SK-N-SH treated with all-trans-retinoic acid at 6 μM for 48 hours (cell line): ENCODE measurements around the gene OR4C45.

ENCODE experiments used
- ARNTL ChIP-seq: fragments of 450-650 bp; formaldehyde crosslinking; IDR thresholded peaks from 2 replicates; pipeline ENCODE4 v1.5.0; 2020; ENCODE audit warnings: low read depth, mild to moderate bottlenecking, moderate library complexity, borderline replicate concordance
- OSR1 ChIP-seq: fragments of 250-450 bp; sonication (Bioruptor Pico); IDR thresholded peaks from 2 replicates; pipeline ENCODE4 v1.8.0; 2022; ENCODE audit warnings: moderate library complexity, mild to moderate bottlenecking, inconsistent platforms
- SNAI2 ChIP-seq: fragments of 250-450 bp; sonication (Bioruptor Pico); IDR thresholded peaks from 2 replicates; pipeline ENCODE4 v1.5.0; 2020; ENCODE audit warnings: mild to moderate bottlenecking, moderate library complexity
- TOX ChIP-seq: fragments of 250-450 bp; sonication (Bioruptor Pico); IDR thresholded peaks from 2 replicates; pipeline ENCODE4 v1.8.0; 2021; ENCODE audit warnings: mild to moderate bottlenecking, moderate library complexity, borderline replicate concordance
- ZC3H10 ChIP-seq: fragments of 250-450 bp; sonication (Bioruptor Pico); IDR thresholded peaks from 2 replicates; pipeline ENCODE4 v1.5.1; 2021; ENCODE audit warnings: mild to moderate bottlenecking, moderate library complexity
- ZFP3 ChIP-seq: fragments of 250-450 bp; sonication (Bioruptor Pico); IDR thresholded peaks from 2 replicates; pipeline ENCODE4 v1.5.0; 2020; ENCODE audit warnings: mild to moderate bottlenecking, moderate library complexity
- ZFP30 ChIP-seq: fragments of 450-650 bp; formaldehyde crosslinking; IDR thresholded peaks from 2 replicates; pipeline ENCODE4 v1.5.0; 2022; ENCODE audit warnings: mild to moderate bottlenecking, moderate library complexity
- ZNF70 ChIP-seq: fragments of 450-650 bp; formaldehyde crosslinking; IDR thresholded peaks from 2 replicates; pipeline ENCODE4 v1.5.0; 2020; ENCODE audit warnings: mild to moderate bottlenecking, moderate library complexity
- TF ChIP-seq, protein P1 (sequence below): fragments of 250-450 bp; sonication (Bioruptor Pico); IDR thresholded peaks from 2 replicates; pipeline ENCODE4 v1.8.0; 2021; ENCODE audit warnings: low read depth, mild to moderate bottlenecking, moderate library complexity, borderline replicate concordance
- TF ChIP-seq, protein P2 (sequence below): fragments of 250-450 bp; sonication (Bioruptor Pico); IDR thresholded peaks from 2 replicates; pipeline ENCODE4 v1.5.1; 2020; ENCODE audit warnings: low read depth, mild to moderate bottlenecking, moderate library complexity
- TF ChIP-seq, protein P3 (sequence below): fragments of 250-450 bp; sonication (Bioruptor Pico); IDR thresholded peaks from 2 replicates; pipeline ENCODE4 v1.8.0; 2020; ENCODE audit warnings: mild to moderate bottlenecking, moderate library complexity, borderline replicate concordance

DNA sequence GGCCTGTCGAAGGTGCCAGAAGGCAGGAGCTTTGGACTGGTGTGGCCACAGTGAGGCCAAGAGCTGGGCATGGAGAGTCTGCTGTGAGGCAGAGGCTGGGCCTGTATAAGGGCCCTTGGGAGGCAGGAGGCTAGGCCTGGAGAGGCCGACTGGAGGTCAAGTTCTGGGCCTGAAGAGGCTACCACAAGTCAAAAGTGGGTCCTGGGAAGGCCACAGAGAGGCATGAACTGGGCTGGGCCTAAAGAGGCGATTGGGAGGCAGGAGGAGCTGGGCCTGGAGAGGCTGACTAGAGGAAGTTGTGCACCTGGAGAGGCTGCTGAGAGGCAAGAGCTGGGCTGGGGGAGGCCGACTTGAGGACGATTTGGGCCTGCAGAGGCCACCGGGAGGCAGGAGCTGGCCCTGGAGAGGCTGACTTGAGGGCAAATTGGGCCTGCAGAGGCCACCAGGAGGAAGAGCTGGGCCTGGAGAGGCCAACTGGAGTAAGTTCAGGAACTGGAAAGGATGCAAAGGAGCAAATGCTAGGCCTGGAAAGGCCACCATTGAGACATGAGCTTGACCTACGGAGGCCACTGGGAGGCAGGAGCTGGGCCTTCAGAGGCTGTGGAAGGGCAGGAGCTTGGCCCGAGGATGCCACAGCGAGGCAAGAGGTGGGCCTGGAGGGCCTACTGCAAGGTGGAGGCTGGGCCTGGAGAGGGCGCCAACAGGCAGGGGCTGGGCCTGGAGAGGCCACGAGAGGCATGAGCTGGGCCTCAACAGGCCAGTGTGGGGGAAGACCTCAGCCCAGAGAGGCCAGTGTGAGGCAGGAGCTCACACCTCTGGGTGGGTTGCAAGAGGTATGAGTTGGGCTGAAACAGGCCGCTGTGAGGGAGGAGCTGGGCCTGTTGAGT is 39.8 kb downstream of the OR4C45 start:
- TF ChIP-seq SNAI2 = no peak
- no peak for TF ChIP-seq TOX
- TF ChIP-seq, protein P1, sequence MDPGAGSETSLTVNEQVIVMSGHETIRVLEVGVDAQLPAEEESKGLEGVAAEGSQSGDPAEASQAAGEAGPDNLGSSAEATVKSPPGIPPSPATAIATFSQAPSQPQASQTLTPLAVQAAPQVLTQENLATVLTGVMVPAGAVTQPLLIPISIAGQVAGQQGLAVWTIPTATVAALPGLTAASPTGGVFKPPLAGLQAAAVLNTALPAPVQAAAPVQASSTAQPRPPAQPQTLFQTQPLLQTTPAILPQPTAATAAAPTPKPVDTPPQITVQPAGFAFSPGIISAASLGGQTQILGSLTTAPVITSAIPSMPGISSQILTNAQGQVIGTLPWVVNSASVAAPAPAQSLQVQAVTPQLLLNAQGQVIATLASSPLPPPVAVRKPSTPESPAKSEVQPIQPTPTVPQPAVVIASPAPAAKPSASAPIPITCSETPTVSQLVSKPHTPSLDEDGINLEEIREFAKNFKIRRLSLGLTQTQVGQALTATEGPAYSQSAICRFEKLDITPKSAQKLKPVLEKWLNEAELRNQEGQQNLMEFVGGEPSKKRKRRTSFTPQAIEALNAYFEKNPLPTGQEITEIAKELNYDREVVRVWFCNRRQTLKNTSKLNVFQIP (CRISPR knock-in tag) = no peak
- TF ChIP-seq, protein P2, sequence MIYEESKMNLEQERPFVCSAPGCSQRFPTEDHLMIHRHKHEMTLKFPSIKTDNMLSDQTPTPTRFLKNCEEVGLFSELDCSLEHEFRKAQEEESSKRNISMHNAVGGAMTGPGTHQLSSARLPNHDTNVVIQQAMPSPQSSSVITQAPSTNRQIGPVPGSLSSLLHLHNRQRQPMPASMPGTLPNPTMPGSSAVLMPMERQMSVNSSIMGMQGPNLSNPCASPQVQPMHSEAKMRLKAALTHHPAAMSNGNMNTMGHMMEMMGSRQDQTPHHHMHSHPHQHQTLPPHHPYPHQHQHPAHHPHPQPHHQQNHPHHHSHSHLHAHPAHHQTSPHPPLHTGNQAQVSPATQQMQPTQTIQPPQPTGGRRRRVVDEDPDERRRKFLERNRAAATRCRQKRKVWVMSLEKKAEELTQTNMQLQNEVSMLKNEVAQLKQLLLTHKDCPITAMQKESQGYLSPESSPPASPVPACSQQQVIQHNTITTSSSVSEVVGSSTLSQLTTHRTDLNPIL = no peak
- TF ChIP-seq, protein P3, sequence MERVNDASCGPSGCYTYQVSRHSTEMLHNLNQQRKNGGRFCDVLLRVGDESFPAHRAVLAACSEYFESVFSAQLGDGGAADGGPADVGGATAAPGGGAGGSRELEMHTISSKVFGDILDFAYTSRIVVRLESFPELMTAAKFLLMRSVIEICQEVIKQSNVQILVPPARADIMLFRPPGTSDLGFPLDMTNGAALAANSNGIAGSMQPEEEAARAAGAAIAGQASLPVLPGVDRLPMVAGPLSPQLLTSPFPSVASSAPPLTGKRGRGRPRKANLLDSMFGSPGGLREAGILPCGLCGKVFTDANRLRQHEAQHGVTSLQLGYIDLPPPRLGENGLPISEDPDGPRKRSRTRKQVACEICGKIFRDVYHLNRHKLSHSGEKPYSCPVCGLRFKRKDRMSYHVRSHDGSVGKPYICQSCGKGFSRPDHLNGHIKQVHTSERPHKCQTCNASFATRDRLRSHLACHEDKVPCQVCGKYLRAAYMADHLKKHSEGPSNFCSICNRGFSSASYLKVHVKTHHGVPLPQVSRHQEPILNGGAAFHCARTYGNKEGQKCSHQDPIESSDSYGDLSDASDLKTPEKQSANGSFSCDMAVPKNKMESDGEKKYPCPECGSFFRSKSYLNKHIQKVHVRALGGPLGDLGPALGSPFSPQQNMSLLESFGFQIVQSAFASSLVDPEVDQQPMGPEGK = no peak
- TF ChIP-seq ARNTL (CRISPR knock-in tag) = no peak
- no peak for TF ChIP-seq ZFP30 (CRISPR knock-in tag)
- no peak for TF ChIP-seq ZC3H10 (CRISPR knock-in tag)
- no peak for TF ChIP-seq ZNF70 (CRISPR knock-in tag)
- no peak for TF ChIP-seq ZFP3 (CRISPR knock-in tag)
- no peak for TF ChIP-seq OSR1
